Glutamatergic neuron (in vitro differentiated cells): ENCODE results near the gene SPAG6. TPM values are rescaled to one million over a fixed set of nuclear protein-coding genes. Genes with fewer than 3 reads are reported as not detected.
"Not testable (repeated sequence)": the region's sequence is repeated elsewhere in the genome, so short reads cannot be mapped to it uniquely, and the experiment has no call there.

Source experiments
- DNase-seq: peaks from one replicate; pipeline ENCODE4 v3.0.0; 2022
- H3K27ac Mint-ChIP-seq: one replicate; pipeline ENCODE4 v1.8.0; 2020; ENCODE audit warnings: mild to moderate bottlenecking, mixed read lengths, inconsistent platforms; ENCODE audit not compliant: unreplicated experiment
- H3K27me3 Mint-ChIP-seq: one replicate; pipeline ENCODE4 v1.8.0; 2020; ENCODE audit warnings: mild to moderate bottlenecking, moderate library complexity, mixed read lengths, inconsistent platforms; ENCODE audit not compliant: unreplicated experiment
- H3K36me3 Mint-ChIP-seq: one replicate; pipeline ENCODE4 v1.8.0; 2020; ENCODE audit warnings: mild to moderate bottlenecking, mixed read lengths, inconsistent platforms; ENCODE audit not compliant: unreplicated experiment
- H3K4me1 Mint-ChIP-seq: one replicate; pipeline ENCODE4 v1.8.0; 2020; ENCODE audit warnings: mild to moderate bottlenecking, low read depth, mixed read lengths, inconsistent platforms; ENCODE audit not compliant: unreplicated experiment
- H3K4me3 Mint-ChIP-seq: one replicate; pipeline ENCODE4 v1.8.0; 2020; ENCODE audit warnings: mild to moderate bottlenecking, mixed read lengths, inconsistent platforms; ENCODE audit not compliant: unreplicated experiment
- H3K9me3 Mint-ChIP-seq: one replicate; pipeline ENCODE4 v1.8.0; 2020; ENCODE audit warnings: mild to moderate bottlenecking, moderate library complexity, mixed read lengths, inconsistent platforms; ENCODE audit not compliant: unreplicated experiment
- total RNA-seq: library from RNA; stranded (reverse); fragmentation: NEBNext Ultra II Directional; extraction: Animal tissue kit (Norgen Biotek cat#: 25700); gene quantifications from one replicate; pipeline ENCODE4 v1.2.1, GENCODE V29; 2021; ENCODE audit not compliant: unreplicated experiment
- TF ChIP-seq, protein P1 (sequence below): fragments of 200-600 bp; sonication (generic); IDR thresholded peaks from one replicate; pipeline ENCODE4 v1.5.0; 2021; ENCODE audit not compliant: partially characterized antibody, unreplicated experiment

SPAG6 gene
- total RNA-seq, 1 donor from 2014 or later, result not detected

DNA sequence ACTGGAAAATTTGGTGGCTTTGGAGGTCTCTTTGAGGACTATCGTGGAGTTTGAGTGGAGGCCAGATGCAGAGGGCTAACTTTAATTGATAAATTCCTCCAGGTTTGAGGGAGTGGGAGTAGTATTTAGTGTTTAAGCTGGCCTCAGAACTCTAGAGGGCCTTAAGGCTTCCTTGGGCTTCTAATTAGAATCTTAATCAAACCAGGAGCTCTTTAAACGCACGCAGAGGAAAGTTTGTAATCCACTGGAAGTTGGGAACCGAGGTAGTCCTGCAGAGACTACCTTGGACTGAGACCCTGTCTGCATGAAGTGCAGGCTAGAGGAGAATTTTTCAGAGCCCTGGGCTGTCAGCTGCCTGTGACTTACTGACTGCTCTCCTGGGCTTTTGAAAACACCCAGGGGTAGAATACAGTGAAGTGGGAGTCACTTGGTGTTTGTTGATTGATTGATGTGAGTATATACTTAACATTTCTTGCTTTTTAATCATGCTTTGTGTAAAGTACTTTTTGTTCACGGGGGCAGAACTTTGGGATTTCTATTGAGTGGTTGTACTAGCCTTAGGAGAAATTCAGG, 5.9 kb downstream of the SPAG6 start:
- Mint-ChIP-seq H3K9me3 (peaks cover 2% of the 10 kb centered on the region), H3K4me3 (no peak overlapping the region), H3K27me3 (peaks cover 2% of the 10 kb centered on the region), H3K27ac (no peak overlapping the region), H3K36me3 (no peaks in the 10 kb centered on the region), H3K4me1 (no peaks in the 10 kb centered on the region)
- TF ChIP-seq, protein P1, sequence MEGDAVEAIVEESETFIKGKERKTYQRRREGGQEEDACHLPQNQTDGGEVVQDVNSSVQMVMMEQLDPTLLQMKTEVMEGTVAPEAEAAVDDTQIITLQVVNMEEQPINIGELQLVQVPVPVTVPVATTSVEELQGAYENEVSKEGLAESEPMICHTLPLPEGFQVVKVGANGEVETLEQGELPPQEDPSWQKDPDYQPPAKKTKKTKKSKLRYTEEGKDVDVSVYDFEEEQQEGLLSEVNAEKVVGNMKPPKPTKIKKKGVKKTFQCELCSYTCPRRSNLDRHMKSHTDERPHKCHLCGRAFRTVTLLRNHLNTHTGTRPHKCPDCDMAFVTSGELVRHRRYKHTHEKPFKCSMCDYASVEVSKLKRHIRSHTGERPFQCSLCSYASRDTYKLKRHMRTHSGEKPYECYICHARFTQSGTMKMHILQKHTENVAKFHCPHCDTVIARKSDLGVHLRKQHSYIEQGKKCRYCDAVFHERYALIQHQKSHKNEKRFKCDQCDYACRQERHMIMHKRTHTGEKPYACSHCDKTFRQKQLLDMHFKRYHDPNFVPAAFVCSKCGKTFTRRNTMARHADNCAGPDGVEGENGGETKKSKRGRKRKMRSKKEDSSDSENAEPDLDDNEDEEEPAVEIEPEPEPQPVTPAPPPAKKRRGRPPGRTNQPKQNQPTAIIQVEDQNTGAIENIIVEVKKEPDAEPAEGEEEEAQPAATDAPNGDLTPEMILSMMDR, result no peak
- no peak for DNase-seq

DNA sequence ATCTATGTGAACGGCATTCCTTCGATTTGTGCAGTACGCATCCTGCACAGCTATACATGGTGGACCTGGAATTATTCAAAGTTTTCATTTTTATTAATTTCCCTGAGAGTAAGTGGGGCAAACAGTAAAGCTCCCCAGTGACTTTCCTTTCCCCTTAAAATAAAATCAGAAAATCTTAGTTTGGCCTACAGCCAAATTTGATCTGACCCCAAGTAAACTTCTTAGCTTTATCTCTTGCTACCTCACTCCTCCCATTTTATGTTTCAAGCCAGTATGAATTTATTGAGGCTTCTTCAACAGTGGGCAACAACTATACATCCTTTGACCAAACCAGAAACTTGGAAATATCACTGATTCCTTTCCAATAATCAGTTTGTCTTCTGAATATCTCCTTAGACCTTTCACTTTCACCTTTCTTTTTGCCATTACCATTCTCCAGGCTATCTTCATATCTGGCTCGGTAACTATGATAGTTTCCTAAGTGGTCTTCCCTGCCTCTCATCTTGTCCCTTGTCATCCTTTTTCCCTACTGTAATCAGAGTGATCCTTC, 11.1 kb downstream of the SPAG6 start:
- Mint-ChIP-seq H3K4me1 (no peaks in the 10 kb centered on the region), H3K9me3 (no peaks in the 10 kb centered on the region), H3K36me3 (no peaks in the 10 kb centered on the region), H3K4me3 (no peak overlapping the region), H3K27ac (no peak overlapping the region), H3K27me3 (peaks cover 2% of the 10 kb centered on the region)
- TF ChIP-seq, protein P1, result no peak
- no peak for DNase-seq

DNA sequence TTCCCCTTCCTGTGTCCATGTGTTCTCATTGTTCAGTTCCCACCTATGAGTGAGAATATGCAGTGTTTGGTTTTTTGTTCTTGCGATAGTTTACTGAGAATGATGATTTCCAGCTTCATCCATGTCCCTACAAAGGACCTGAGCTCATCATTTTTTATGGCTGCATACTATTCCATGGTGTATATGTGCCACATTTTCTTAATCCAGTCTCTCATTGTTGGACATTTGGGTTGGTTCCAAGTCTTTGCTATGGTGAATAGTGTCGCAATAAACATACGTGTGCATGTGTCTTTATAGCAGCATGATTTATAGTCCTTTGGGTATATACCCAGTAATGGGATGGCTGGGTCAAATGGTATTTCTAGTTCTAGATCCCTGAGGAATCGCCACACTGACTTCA, 12.5 kb downstream of the SPAG6 start:
- H3K4me3 Mint-ChIP-seq, DNase-seq, H3K27me3 Mint-ChIP-seq, H3K4me1 Mint-ChIP-seq, H3K36me3 Mint-ChIP-seq, H3K27ac Mint-ChIP-seq, H3K9me3 Mint-ChIP-seq: not testable (repeated sequence)

DNA sequence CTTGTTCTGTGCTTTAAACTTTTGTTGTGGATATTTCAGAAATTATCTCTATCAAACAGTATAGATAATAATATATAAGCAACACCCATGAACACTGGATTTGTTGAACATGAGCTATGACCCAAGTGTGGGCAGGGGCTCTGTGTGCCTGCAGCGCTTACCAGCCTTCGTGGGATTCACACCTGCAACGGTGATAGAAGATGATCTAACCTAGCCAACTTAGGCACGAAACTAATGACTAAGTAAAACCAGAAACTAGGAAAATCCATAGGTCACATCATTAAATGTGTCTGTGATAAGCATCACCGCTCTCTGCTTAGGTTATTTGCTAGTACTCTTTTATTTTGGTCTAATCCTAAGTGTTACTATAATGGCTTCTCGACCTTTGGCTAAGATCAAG, 18.0 kb downstream of the SPAG6 start:
- Mint-ChIP-seq H3K4me3 (no peak overlapping the region), H3K36me3 (no peaks in the 10 kb centered on the region), H3K4me1 (no peaks in the 10 kb centered on the region), H3K27ac (no peak overlapping the region), H3K9me3 (no peaks in the 10 kb centered on the region), H3K27me3 (no peaks in the 10 kb centered on the region)
- TF ChIP-seq, protein P1, result no peak
- DNase-seq, result no peak

DNA sequence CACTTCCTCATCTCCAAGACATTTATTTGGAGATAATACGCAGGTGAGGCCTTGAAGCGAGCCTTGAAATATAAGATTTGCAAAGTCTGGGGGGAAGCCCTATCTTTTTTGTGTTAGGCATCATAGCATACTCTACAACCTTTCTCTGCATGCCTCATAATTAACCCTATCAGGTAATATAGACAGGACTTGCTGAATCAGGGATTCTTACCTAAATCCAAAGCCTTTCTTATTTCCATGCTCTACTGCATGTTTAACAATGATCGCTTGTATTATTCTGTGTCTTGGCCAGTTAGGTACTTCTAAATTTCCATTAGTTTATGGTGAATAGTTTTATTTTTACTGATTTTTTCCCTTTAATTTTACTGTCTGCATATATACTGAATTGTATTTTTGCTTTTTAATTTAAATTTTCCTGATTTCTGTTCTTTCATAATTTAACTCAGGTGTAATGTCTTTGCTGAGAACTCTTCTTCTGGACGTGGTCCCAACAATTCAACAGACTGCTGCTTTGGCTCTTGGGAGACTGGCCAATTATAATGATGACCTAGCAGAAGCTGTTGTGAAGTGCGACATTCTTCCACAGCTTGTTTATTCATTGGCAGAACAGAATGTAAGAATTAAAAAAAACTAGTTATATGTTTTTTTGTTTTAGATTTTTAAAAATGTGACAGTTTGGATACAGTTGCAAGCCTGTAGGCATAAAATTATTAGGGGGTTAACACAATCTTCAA, 19.3 kb downstream of the SPAG6 start:
- TF ChIP-seq, protein P1, result no peak
- H3K27ac Mint-ChIP-seq, result no peak overlapping the region
- no peak for DNase-seq
- no peaks in the 10 kb centered on the region for H3K27me3 Mint-ChIP-seq
- no peaks in the 10 kb centered on the region for H3K9me3 Mint-ChIP-seq
- H3K36me3 Mint-ChIP-seq, result no peaks in the 10 kb centered on the region
- H3K4me3 Mint-ChIP-seq, result no peak overlapping the region
- no peaks in the 10 kb centered on the region for H3K4me1 Mint-ChIP-seq
